NCI-H2171 treated with DMSO at 0.1 percent for 48 hours (cell line): ENCODE results near the gene LRCH1.

ENCODE experiments used
- DNase-seq: peaks from one replicate; lab custom pipeline; 2025; lab: John Stamatoyannopoulos, UW

The LRCH1 gene

GRCh38 chr13:46639033-46639981 lies 86.3 kb downstream of the LRCH1 start:
- DNase-seq: peak; percentile 32

GRCh38 chr13:46640843-46641242 lies 87.9 kb downstream of the LRCH1 start:
- no peak for DNase-seq

GRCh38 chr13:46641274-46642081 lies 88.5 kb downstream of the LRCH1 start:
- no peak for DNase-seq

GRCh38 chr13:46642254-46642653 lies 89.3 kb downstream of the LRCH1 start:
- no peak for DNase-seq

GRCh38 chr13:46643165-46643777 lies 90.3 kb downstream of the LRCH1 start:
- no peak for DNase-seq

DNA sequence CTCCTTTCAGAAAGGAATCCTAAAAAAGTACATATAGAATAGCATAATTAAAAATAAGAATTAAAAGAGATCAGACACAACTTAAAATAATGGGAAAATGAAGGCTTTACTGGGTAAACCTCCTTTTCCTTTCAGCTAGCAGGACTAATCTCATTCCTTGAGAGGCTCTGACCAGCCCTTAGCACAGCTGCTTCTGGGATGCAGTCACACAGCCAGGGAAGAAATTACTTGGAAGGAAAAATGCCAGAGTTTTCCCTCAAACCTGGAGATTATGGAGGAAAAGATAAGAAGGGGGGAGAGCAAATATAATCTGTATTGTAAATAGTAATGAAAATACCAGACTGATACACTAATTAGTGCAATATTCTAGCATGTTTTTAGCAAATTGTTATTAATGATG lies 91.8 kb downstream of the LRCH1 start:
- DNase-seq: no peak

DNA sequence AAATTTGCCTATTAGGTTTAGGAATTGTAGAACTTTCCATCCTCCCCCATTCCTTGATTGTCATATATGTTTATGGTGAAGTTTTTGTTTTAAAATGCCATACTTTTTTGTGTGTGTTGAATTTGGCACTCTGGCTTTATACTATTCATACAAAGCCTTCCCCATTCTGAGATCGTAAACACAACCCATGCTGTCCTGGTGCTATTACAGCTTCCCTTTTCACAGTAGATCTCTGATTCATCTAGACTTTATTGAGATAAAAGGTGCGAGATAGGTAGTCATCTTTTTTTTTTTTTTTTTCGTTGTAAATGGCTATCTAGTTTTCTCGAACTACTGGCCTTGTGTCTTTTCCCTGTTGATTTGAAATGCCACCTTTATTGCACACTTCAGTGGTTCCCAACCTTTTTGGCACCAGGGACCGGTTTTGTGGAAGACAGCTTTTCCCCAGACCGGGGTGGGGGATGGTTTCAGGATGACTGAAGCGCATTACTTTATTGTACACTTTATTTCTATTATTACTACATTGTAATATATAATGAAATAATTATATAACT lies 94.6 kb downstream of the LRCH1 start:
- DNase-seq: peak; percentile 56

- peak; percentile 85 for DNase-seq
These were observed 95.2 kb downstream of the LRCH1 start for GRCh38 chr13:46648166-46648607.

DNA sequence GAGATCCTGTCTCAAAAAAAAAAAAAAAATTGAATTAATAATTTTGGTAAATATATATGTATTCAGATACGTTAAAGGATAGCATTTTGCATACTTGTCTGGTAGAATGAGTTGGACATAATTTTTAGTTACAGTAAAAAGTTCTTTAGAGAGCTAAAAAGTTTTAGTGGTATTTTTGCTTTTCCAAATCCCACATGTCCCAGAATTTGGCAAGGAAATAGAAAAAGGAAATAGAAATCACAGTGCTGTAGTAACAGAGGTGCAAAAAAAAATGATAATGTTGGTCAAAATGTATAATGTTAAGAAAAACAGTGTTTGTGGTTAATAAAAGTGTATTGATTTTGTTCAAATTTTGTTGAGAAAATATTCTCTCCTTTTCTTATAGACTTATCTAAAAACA lies 96.8 kb downstream of the LRCH1 start:
- DNase-seq: no peak

DNA sequence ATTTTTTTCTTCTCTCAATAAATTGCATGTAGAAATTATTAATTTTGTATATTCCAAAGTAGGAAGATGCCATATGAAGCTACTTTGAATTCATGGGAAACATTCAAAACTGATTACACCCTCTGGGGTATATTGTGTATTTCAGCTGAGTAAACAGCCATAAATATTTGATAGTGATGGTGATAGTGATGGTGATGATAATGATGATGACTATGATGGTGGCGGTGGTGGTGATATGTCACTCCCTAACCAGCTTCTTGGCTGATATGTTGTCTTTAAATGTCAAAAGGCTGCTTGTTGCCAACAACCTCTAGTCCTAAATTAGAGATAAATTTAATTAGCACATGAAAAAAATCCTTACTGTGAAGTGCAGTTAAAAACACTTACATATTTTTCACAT lies 102.0 kb downstream of the LRCH1 start:
- DNase-seq: no peak

DNA sequence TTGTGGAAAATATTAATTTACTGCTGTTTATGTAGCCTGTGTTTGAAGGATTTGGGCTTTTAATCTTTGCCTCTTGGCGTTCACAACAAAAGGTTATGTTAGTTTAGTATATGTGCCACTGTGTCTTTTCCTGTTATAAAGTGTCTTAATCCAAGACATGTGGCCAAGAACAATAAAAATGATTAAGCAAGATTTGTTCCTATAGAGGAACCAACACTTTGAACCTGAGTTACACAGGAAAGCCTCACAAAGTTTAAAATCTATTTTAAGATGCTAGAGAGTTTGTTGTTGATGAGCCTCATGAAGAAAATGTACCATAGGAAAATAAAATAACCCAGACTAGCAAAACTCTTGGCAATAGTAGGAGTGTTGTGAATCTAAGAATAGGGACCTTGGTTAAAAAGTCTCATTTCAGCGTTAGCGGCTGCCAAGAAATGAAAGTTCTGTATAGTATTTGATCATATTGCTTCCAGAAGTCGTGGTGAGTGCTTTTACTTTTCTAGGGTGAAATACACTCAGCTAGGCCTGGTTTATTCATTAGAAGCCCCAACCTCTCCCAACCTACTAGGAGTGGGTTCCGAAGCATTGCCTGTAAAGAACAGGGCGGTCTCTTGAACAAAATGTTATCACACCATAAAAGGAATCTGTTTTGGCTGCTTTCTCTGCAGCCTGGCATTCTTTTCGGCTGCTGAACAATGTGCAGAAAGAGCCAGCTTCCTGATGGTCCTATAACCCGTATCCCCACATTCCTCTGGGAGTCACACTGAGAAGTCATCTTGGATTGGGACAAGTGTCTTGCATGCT lies 102.6 kb downstream of the LRCH1 start:
- DNase-seq: no peak

DNA sequence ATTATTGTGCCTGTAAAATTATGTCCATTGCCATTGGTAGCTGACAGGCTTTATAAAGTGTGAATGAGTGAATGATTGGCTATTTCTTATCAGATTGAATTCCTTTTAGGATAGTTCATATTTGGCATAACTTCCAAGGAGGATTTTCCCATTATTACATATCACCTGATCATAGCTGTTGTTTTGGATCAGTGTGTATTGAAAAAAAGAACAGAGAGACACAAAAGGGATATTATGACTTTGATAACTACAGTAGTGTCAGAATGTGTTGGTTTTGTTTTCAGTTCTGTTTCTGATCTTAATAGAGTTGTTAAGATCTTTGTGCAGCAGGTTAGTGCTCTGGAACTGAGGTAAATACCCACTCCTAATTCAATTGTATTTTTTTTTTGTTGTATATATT lies 103.8 kb downstream of the LRCH1 start:
- DNase-seq: no peak

DNA sequence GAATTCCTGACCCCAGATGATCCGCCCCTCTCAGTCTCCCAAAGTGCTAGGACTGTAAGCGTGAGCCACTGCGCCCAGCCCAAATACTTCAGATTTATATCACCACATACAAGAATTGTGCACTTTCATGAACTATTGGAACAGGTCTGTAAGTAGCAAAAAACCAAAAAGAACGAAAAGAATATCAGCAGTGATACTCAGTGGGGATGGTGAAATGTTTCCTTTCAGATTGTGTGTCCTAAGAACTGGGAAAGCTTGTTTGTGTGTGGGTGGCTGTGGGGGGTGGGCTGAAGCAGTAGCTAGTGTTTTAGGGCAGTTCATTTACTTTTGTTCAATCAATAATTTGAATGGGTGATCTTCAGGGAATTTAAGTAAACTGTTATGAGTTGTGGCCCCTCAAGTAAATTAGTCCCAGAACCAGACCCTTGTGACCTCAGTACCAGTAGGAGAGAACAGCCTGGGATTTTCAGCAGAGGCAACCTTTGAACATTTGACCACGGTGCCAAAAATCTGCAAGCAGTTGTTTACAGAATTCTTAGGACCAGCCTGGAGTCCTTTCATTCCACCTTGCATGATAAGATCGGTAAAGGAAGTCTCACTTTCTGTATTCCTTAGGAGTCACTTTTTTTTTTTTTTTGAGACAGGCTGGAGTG lies 106.6 kb downstream of the LRCH1 start:
- no peak for DNase-seq

DNA sequence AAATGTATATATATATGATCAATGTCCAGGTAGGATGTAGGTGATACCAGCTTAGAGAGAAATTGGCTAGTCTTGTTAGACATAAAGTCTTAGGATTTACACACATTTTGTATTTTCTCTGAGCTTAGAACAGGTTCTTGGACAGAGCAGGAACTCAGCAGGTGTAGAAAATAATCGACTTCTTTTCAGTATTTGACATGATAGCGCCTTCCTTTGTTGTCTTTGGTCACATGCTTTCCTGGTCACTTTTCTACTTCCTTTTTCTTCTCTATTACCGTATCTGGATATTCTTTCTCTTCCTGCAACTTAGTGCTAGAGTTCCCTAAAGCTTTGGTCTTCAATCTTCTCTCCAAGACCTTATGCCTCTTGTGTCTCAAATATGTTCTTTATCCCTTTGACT lies 107.4 kb downstream of the LRCH1 start:
- no peak for DNase-seq

DNA sequence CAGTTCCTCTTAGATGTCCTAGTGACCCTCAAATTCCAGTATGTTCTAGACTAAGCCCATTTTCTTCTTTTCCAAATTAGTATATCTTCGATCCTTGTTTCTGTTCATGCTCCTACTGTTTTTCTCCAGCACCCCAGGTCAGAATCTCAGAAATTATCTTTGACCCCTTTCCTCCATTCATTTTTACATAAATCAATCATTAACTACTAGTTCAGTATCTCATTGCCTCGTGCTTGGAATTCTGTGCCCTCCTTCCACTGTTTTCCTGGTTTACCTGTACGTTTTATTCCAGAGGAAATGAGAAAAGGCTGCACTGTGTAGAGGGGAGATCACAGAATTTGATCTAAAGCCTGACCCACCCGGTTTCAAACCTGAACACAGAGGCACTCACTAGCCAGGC lies 107.9 kb downstream of the LRCH1 start:
- DNase-seq: no peak

DNA sequence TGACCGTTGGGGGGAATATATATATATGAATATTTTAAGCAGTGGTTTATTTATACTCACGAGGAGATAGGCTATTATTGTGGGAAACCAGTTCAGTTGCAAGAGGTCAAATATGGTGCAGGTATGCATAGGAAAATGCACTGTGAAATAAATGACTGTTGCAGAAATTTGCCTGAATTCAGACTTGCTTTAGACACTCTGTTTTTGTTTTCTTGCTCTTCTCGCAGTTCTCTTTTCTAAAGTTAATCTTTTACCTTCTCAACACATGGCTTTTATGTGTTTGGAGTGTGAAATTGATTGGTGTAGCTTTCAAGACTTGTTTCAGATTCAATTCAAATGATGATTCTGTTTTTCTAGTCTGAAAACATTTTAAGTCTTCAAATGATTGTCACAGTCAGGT lies 109.7 kb downstream of the LRCH1 start:
- DNase-seq: no peak

GRCh38 chr13:46663206-46664037 lies 110.5 kb downstream of the LRCH1 start:
- no peak for DNase-seq

DNA sequence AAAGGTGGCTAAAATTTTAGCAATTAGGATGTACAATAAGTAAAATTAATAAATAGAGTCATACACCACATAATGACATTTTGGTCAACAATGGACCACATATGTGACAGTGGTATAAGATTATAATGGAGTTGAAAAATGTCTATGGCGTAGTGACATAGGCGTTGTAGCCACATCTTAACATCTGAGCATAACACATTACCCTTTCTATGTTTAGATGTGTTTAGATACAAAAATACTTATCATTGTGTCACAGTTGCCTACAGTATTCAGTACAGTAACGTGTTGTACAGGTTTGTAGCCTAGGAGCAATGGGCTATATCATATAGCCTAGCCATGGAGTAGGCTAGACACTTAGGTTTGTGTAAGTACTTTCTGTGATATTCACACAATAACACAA lies 111.2 kb downstream of the LRCH1 start:
- DNase-seq: no peak

DNA sequence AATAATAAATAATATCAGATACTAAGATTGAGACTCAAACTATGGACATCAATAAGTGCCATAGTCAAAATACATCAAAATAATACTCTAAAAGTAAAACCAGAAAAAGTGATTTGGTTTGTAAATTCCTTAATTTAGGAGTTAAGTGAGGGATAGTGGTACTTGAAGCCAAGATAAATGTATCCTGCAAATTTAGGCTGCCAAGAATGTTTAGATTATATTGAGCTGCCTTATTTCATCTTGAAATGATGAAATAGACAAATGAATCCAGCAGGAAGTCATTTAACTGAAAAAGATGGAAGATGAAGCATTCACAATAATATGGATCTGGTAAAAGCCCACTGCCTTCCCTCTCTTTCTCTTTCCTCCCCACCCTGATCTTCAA lies 112.3 kb downstream of the LRCH1 start:
- no peak for DNase-seq
